GM18873 (cell line): Measurements from ENCODE around the gene OS9.

ENCODE experiments used
- ATAC-seq: cut with Tn5 transposase; IDR thresholded peaks from one replicate; pipeline ENCODE4 v1.9.1; 2021; ENCODE audit warnings: mild to moderate bottlenecking, moderate library complexity, moderate number of reproducible peaks; ENCODE audit not compliant: unreplicated experiment, low FRiP score

Gene OS9

GRCh38 chr12:57735952-57736740 is 42.2 kb downstream of the OS9 start:
- ATAC-seq = no peak

GRCh38 chr12:57736741-57737466 is 43.0 kb downstream of the OS9 start:
- ATAC-seq = no peak

GRCh38 chr12:57737467-57738460 is 43.8 kb downstream of the OS9 start:
- no peak for ATAC-seq

- ATAC-seq = no peak
These were observed 44.8 kb downstream of the OS9 start, which contains the start of gene AGAP2 for GRCh38 chr12:57738661-57739237. Gene AGAP2 (minus strand): TSS chr12:57738742. CDS start chr12:57738246, 496 bp downstream.

- no peak for ATAC-seq
These were observed 45.5 kb downstream of the OS9 start for GRCh38 chr12:57739387-57739786.

GRCh38 chr12:57739914-57740538 is 46.1 kb downstream of the OS9 start:
- ATAC-seq = no peak

GRCh38 chr12:57740656-57741412 is 46.9 kb downstream of the OS9 start:
- ATAC-seq = peak; percentile 55

- no peak for ATAC-seq
These were observed 47.5 kb downstream of the OS9 start for GRCh38 chr12:57741413-57741789.

GRCh38 chr12:57741844-57742738 is 48.2 kb downstream of the OS9 start:
- peak; percentile 54 for ATAC-seq

- no peak for ATAC-seq
These were observed 49.8 kb downstream of the OS9 start for GRCh38 chr12:57743769-57744168.

- peak; percentile 18 for ATAC-seq
These were observed 50.4 kb downstream of the OS9 start for GRCh38 chr12:57744194-57744776.

GRCh38 chr12:57744777-57745484 is 51.0 kb downstream of the OS9 start, which contains the start of gene TSPAN31:
Gene TSPAN31 (plus strand): TSS chr12:57745039. CDS start chr12:57745155, 116 bp downstream.
- peak; percentile 79 for ATAC-seq

- ATAC-seq = no peak
These were observed 51.6 kb downstream of the OS9 start for GRCh38 chr12:57745485-57745881.

- no peak for ATAC-seq
These were observed 52.1 kb downstream of the OS9 start for GRCh38 chr12:57746025-57746424.

GRCh38 chr12:57749061-57749460 is 55.1 kb downstream of the OS9 start:
- no peak for ATAC-seq

- no peak for ATAC-seq
These were observed 56.9 kb downstream of the OS9 start for GRCh38 chr12:57750561-57751431.
